GM10266 (cell line): ENCODE data around the gene BDH1.

Experiments used
- DNase-seq: peaks from one replicate; pipeline ENCODE4 v3.0.0; 2012; ENCODE audit errors: extremely low spot score
- TF ChIP-seq, protein P1 (sequence below): IDR thresholded peaks from 2 replicates; pipeline ENCODE4 v1.5.1; 2012; ENCODE audit warnings: mild to moderate bottlenecking, low read depth; ENCODE audit not compliant: control insufficient read depth, insufficient read depth; ENCODE audit errors: missing control alignments

BDH1 gene

GRCh38 chr3:197562398-197563251, 6.9 kb upstream of the BDH1 start:
- DNase-seq: no peak
- TF ChIP-seq, protein P1, sequence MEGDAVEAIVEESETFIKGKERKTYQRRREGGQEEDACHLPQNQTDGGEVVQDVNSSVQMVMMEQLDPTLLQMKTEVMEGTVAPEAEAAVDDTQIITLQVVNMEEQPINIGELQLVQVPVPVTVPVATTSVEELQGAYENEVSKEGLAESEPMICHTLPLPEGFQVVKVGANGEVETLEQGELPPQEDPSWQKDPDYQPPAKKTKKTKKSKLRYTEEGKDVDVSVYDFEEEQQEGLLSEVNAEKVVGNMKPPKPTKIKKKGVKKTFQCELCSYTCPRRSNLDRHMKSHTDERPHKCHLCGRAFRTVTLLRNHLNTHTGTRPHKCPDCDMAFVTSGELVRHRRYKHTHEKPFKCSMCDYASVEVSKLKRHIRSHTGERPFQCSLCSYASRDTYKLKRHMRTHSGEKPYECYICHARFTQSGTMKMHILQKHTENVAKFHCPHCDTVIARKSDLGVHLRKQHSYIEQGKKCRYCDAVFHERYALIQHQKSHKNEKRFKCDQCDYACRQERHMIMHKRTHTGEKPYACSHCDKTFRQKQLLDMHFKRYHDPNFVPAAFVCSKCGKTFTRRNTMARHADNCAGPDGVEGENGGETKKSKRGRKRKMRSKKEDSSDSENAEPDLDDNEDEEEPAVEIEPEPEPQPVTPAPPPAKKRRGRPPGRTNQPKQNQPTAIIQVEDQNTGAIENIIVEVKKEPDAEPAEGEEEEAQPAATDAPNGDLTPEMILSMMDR: no peak

DNA sequence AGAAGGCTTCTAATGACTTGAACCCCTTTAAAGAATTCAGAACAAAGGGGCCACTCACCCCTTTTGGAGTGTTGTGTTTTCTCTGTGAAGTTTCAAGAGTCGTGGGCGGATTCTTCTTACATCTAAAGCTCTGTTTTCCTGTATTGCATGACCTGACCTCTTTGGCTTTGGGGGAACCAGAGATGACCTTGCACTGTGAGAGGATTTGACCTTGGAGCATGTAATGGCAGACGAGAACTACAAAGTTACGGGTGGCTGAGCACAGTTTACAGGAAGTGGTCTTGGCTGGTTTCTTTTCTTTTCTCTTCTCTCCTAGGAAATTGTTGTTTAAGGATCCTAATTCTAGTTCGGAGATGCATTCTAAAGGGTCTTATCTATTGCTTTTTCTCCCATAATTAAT, 6.2 kb upstream of the BDH1 start:
- no peak for DNase-seq
- TF ChIP-seq, protein P1: no peak

- DNase-seq: no peak
- TF ChIP-seq, protein P1: no peak
Measured at GRCh38 chr3:197559651-197560050, 3.9 kb upstream of the BDH1 start.

- peak; percentile 100 for DNase-seq
- TF ChIP-seq, protein P1: peak; percentile 72
Measured at GRCh38 chr3:197554562-197555280, 1.0 kb downstream of the BDH1 start.

- DNase-seq: no peak
- TF ChIP-seq, protein P1: no peak
Measured at GRCh38 chr3:197554196-197554561, 1.6 kb downstream of the BDH1 start.

DNA sequence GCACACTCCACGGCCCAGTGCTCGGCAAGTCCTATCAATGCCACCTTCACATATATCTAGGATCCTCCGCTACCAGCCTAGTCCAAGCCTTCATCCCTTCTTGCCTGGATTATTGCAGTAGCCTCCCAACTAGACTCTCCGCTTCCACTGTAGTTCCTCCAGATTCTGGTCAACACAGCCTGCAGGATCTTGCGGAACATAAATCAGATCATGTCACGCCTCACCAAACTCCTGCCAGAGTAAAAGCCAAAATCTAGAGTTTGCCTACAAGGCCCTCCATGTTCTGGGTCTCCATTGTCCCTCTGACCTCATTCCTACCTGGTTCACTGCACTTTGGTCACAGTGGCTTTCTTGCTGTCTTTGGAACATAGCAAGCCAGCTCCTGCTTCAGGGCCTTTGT, 3.6 kb downstream of the BDH1 start:
- DNase-seq: no peak
- TF ChIP-seq, protein P1: no peak

GRCh38 chr3:197550489-197550888, 5.3 kb downstream of the BDH1 start:
- TF ChIP-seq, protein P1: no peak
- DNase-seq: no peak
